IMR-90 (cell line): ENCODE results near the gene SLC12A1. TPM values are rescaled to one million over a fixed set of nuclear protein-coding genes. Genes with fewer than 3 reads are reported as not detected.

Source experiments
- ATAC-seq: fragments of 200-7000 bp; cut with Tn5 transposase; 2 replicates; pipeline ENCODE4 v1.9.1; 2020; ENCODE audit warnings: low read depth, mild to moderate bottlenecking, moderate library complexity
- BruUV-seq: library from RNA; stranded (reverse); fragments of 400-500 nt; replicated peaks from 2 replicates; lab custom pipeline; 2021; lab: Mats Ljungman, UMichigan
- CTCF ChIA-PET: fragments of 300-600 bp; formaldehyde crosslinking; extraction: SDS; loops from one replicate; lab custom pipeline; 2021; ENCODE audit warnings: antibody characterized with exemption; lab: Yijun Ruan, JAX
- POLR2A ChIA-PET: fragments of 300-600 bp; sonication (Branson Sonifier 250); formaldehyde crosslinking; loops from one replicate; lab custom pipeline; 2022; ENCODE audit warnings: antibody characterized with exemption; ENCODE audit not compliant: unreplicated experiment; lab: Charles Lee
- DNase-seq: peaks from one replicate; pipeline ENCODE4 v3.0.0; 2013
- H2AFZ ChIP-seq: replicated peaks from 2 replicates; pipeline ENCODE3; 2013; ENCODE audit warnings: low read length, mild to moderate bottlenecking; ENCODE audit not compliant: poor library complexity
- H2AK5ac ChIP-seq: 2 replicates; pipeline ENCODE4 v1.6.1; 2013; ENCODE audit warnings: low read depth, low read length, inconsistent platforms
- H2AK9ac ChIP-seq: replicated peaks from 2 replicates; pipeline ENCODE3; 2013; ENCODE audit warnings: mild to moderate bottlenecking, low read depth, low read length, moderate library complexity; ENCODE audit not compliant: poor library complexity
- H2BK120ac ChIP-seq: 2 replicates; pipeline ENCODE4 v1.6.1; 2013; ENCODE audit warnings: low read depth, low read length, inconsistent platforms
- H2BK15ac ChIP-seq: 3 replicates; pipeline ENCODE4 v1.6.1; 2013; ENCODE audit warnings: low read depth, low read length, inconsistent platforms
- H2BK20ac ChIP-seq: 2 replicates; pipeline ENCODE4 v1.6.1; 2013; ENCODE audit warnings: low read depth, mild to moderate bottlenecking, inconsistent platforms, low read length, moderate library complexity
- H2BK5ac ChIP-seq: 2 replicates; pipeline ENCODE4 v1.6.1; 2013; ENCODE audit warnings: mild to moderate bottlenecking, low read depth, low read length, inconsistent platforms; ENCODE audit not compliant: poor library complexity, severe bottlenecking
- H3K14ac ChIP-seq: replicated peaks from 2 replicates; pipeline ENCODE4 v1.6.1; 2013; ENCODE audit warnings: low read depth, low read length, inconsistent platforms
- H3K18ac ChIP-seq: 2 replicates; pipeline ENCODE4 v1.6.1; 2013; ENCODE audit warnings: low read depth, low read length, control low read depth
- H3K23ac ChIP-seq: 2 replicates; pipeline ENCODE4 v1.6.1; 2013; ENCODE audit warnings: low read depth, low read length, inconsistent platforms
- H3K27ac ChIP-seq: 2 replicates; pipeline ENCODE4 v1.5.1; 2013; ENCODE audit warnings: mild to moderate bottlenecking, control low read depth, low read length; ENCODE audit not compliant: insufficient read depth
- H3K27me3 ChIP-seq: 2 replicates; pipeline ENCODE4 v1.6.1; 2013; ENCODE audit warnings: low read length; ENCODE audit not compliant: control insufficient read depth, insufficient read depth
- H3K36me3 ChIP-seq: 2 replicates; pipeline ENCODE4 v1.6.1; 2013; ENCODE audit warnings: low read length, mixed read lengths; ENCODE audit not compliant: control insufficient read depth, insufficient read depth
- H3K4ac ChIP-seq: 2 replicates; pipeline ENCODE4 v1.6.1; 2013; ENCODE audit warnings: low read depth, low read length, inconsistent platforms
- H3K4me1 ChIP-seq: 2 replicates; pipeline ENCODE4 v1.6.1; 2013; ENCODE audit warnings: low read length, mixed read lengths; ENCODE audit not compliant: control insufficient read depth, insufficient read depth
- H3K4me2 ChIP-seq: 2 replicates; pipeline ENCODE4 v1.6.1; 2013; ENCODE audit warnings: low read depth, mild to moderate bottlenecking, control low read depth, low read length, moderate library complexity
- H3K4me3 ChIP-seq: 2 replicates; pipeline ENCODE4 v1.5.1; 2013; ENCODE audit warnings: low read depth, mild to moderate bottlenecking, control low read depth, low read length, moderate library complexity; ENCODE audit not compliant: insufficient read depth
- H3K56ac ChIP-seq: 2 replicates; pipeline ENCODE4 v1.6.1; 2013; ENCODE audit warnings: low read length, inconsistent platforms; ENCODE audit not compliant: insufficient read depth; ENCODE audit errors: extremely low read depth
- H3K79me1 ChIP-seq, 2 experiments: 2 replicates each; pipeline ENCODE4 v1.6.1; 2013; ENCODE audit warnings: low read length in 2 of 2, inconsistent platforms in 1 of 2, low read depth in 1 of 2
- H3K9ac ChIP-seq: 2 replicates; pipeline ENCODE4 v1.6.1; 2013; ENCODE audit warnings: low read depth, low read length, control low read depth
- H3K9me1 ChIP-seq: 2 replicates; pipeline ENCODE4 v1.6.1; 2013; ENCODE audit warnings: low read length, inconsistent platforms; ENCODE audit not compliant: insufficient read depth
- H3K9me3 ChIP-seq: 2 replicates; pipeline ENCODE4 v1.6.1; 2013; ENCODE audit warnings: low read length; ENCODE audit not compliant: control insufficient read depth, insufficient read depth
- H4K20me1 ChIP-seq: 2 replicates; pipeline ENCODE4 v1.6.1; 2013; ENCODE audit warnings: low read length, inconsistent platforms; ENCODE audit not compliant: insufficient read depth
- H4K5ac ChIP-seq: 2 replicates; pipeline ENCODE4 v1.6.1; 2013; ENCODE audit warnings: mild to moderate bottlenecking, low read depth, low read length, control low read depth
- H4K8ac ChIP-seq, 2 experiments: 2 replicates each; pipeline ENCODE4 v1.6.1; 2013; ENCODE audit warnings: low read depth in 2 of 2, low read length in 2 of 2, control low read depth in 1 of 2, inconsistent platforms in 1 of 2
- H4K91ac ChIP-seq: 2 replicates; pipeline ENCODE4 v1.6.1; 2013; ENCODE audit warnings: low read depth, low read length, inconsistent platforms; ENCODE audit not compliant: insufficient read depth
- BHLHE40 ChIP-seq: fragments of 150-350 bp; IDR thresholded peaks from 2 replicates; pipeline ENCODE4 v1.6.1; 2016; ENCODE audit warnings: mild to moderate bottlenecking, low read depth, low read length
- CEBPB ChIP-seq: IDR thresholded peaks from 2 replicates; pipeline ENCODE4 v1.6.1; 2012; ENCODE audit warnings: low read depth, low read length, improper control_type of control experiment
- CHD1 ChIP-seq: IDR thresholded peaks from 2 replicates; pipeline ENCODE4 v1.6.1; 2012; ENCODE audit warnings: low read depth, low read length, improper control_type of control experiment
- FOS ChIP-seq: fragments of 150-350 bp; IDR thresholded peaks from 2 replicates; pipeline ENCODE4 v1.6.1; 2016; ENCODE audit warnings: low read depth, low read length
- MAFK ChIP-seq: IDR thresholded peaks from 2 replicates; pipeline ENCODE4 v1.6.1; 2012; ENCODE audit warnings: low read depth, low read length, improper control_type of control experiment
- MAZ ChIP-seq: IDR thresholded peaks from 2 replicates; pipeline ENCODE4 v1.6.1; 2012; ENCODE audit warnings: low read depth, mild to moderate bottlenecking, low read length, improper control_type of control experiment, moderate library complexity, borderline replicate concordance
- MXI1 ChIP-seq: IDR thresholded peaks from 2 replicates; pipeline ENCODE4 v1.6.1; 2012; ENCODE audit warnings: low read depth, mild to moderate bottlenecking, low read length, moderate library complexity, borderline replicate concordance
- NFE2L2 ChIP-seq: fragments of 150-350 bp; IDR thresholded peaks from 2 replicates; pipeline ENCODE4 v1.6.1; 2016; ENCODE audit warnings: low read depth, mild to moderate bottlenecking, low read length
- POLR2A ChIP-seq: IDR thresholded peaks from 2 replicates; pipeline ENCODE4 v1.6.1; 2012; ENCODE audit warnings: mild to moderate bottlenecking, low read depth, low read length
- RAD21 ChIP-seq: IDR thresholded peaks from 2 replicates; pipeline ENCODE4 v1.6.1; 2012; ENCODE audit warnings: low read length, improper control_type of control experiment
- RCOR1 ChIP-seq: IDR thresholded peaks from 2 replicates; pipeline ENCODE4 v1.6.1; 2012; ENCODE audit warnings: mild to moderate bottlenecking, low read length, improper control_type of control experiment; ENCODE audit not compliant: insufficient replicate concordance
- RFX5 ChIP-seq: IDR thresholded peaks from 2 replicates; pipeline ENCODE4 v1.8.0; 2012; ENCODE audit warnings: low read depth, mild to moderate bottlenecking, low read length, moderate library complexity
- SMC3 ChIP-seq: fragments of 150-350 bp; IDR thresholded peaks from 2 replicates; pipeline ENCODE4 v1.6.1; 2016; ENCODE audit warnings: low read depth, mild to moderate bottlenecking, antibody characterized with exemption, low read length, moderate library complexity
- WGBS, 2 experiments: methylation state at CpG; one replicate each; pipeline versions ENCODE4 v1.1.5 to v1.1.7; 2013; ENCODE audit warnings: missing lambda C conversion rate in 2 of 2; ENCODE audit not compliant: insufficient read length in 1 of 2; ENCODE audit errors: extremely low coverage in 2 of 2; 5-methylcytosine and 5-hydroxymethylcytosine counted together
- dilution Hi-C: fragments of 300-500 bp; cut with HindIII; formaldehyde crosslinking; loops from one replicate; pipeline ENCODE4 v1.14.3; 2018; ENCODE audit warnings: low sequenced_read_pairs; ENCODE audit not compliant: unreplicated experiment
- in situ Hi-C: fragments of 300-500 bp; cut with MboI; formaldehyde crosslinking; loops from 3 replicates; pipeline ENCODE4 v1.14.3; 2019; ENCODE audit warnings: low sequenced_read_pairs, inconsistent platforms, mixed read lengths
- intact Hi-C: fragments of 100-400 bp; cut with micrococcal nuclease; formaldehyde crosslinking; loops from 2 replicates; pipeline ENCODE4 v1.10.0; 2022
- polyA plus RNA-seq, 3 experiments: library from polyadenylated mRNA; depleted of rRNA; stranded (reverse); fragments of >200 nt; gene quantifications; 2 replicates each; pipeline ENCODE4 v1.2.3, GENCODE V29; 2012; ENCODE audit warnings: low replicate concordance in 1 of 3
- total RNA-seq: library from RNA; depleted of rRNA; stranded (reverse); fragments of >200 nt; gene quantifications from 2 replicates; pipeline ENCODE4 v1.2.3, GENCODE V29; 2012
- TF ChIP-seq, protein P1 (sequence below): fragments of 150-350 bp; IDR thresholded peaks from 2 replicates; pipeline ENCODE4 v1.6.1; 2016; ENCODE audit warnings: low read depth, mild to moderate bottlenecking, low read length, moderate library complexity, borderline replicate concordance
- TF ChIP-seq, protein P2 (sequence below): fragments of 150-350 bp; IDR thresholded peaks from 2 replicates; pipeline ENCODE4 v1.6.1; 2017; ENCODE audit warnings: mild to moderate bottlenecking, antibody characterized with exemption, low read length, low read depth
- TF ChIP-seq, protein P3 (sequence below): conservative IDR thresholded peaks from 2 replicates; pipeline ENCODE4 v1.5.1; 2012; ENCODE audit warnings: mild to moderate bottlenecking, low read depth, low read length, improper control_type of control experiment

SLC12A1 gene
- total and polyA plus RNA-seq, 2 of the 4 experiments (the other 2 are of a cell fraction) = not detected

DNA sequence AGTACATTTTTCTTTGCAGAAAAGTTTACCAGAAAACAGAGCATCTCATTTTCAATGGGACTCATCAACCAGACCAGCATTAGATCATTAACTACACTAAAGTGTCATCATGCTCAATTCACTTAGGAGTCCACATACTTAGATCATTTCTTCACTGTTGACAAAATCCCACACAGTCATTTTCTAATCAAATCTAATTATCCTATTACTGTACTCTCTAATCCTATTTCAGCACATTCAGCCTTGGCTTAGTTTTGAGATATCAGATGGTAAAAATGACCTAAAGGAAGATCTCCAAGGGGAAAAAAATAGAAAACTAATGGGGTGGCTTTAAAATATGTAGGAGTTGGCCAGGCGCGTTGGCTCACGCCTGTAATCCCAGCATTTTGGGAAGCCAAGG, 19.8 kb upstream of the SLC12A1 start:
- Histone ChIP-seq H4K20me1 (no peaks in the 10 kb centered on the region), H2BK5ac (no peak overlapping the region), H4K5ac (no peak overlapping the region), H2BK15ac (no peak overlapping the region), H4K8ac (no peak overlapping the region), H3K9me3 (no peaks in the 10 kb centered on the region), H3K4me2 (no peak overlapping the region), H2AK9ac (no peak overlapping the region), H3K9me1 (no peaks in the 10 kb centered on the region), H2AK5ac (no peak overlapping the region), H2AFZ (no peak overlapping the region), H3K4me1 (no peaks in the 10 kb centered on the region), H3K4me3 (no peak overlapping the region), H3K36me3 (no peaks in the 10 kb centered on the region), H3K4ac (no peak overlapping the region), H2BK120ac (no peak overlapping the region), H3K27ac (no peak overlapping the region), H3K79me1 (no peaks in the 10 kb centered on the region), H2BK20ac (no peak overlapping the region), H3K27me3 (0 out of 2 replicates have a peak, but pooled peaks cover under 1% of the 10 kb centered on the region), H3K23ac (no peak overlapping the region), H4K91ac (no peak overlapping the region), H3K9ac (no peak overlapping the region), H3K14ac (no peak overlapping the region), H3K18ac (no peak overlapping the region), H3K56ac (no peak overlapping the region)
- in situ Hi-C loops (no loop called here), intact Hi-C loops (no loop called here), dilution Hi-C loops (no loop called here)
- ChIA-PET POLR2A (no interaction called here), CTCF (no interaction called here)
- DNase-seq (no peak), ATAC-seq (no peak)
- TF ChIP-seq POLR2A (no peak), RAD21 (no peak), MAZ (no peak), CEBPB (no peak), RFX5 (no peak), RCOR1 (no peak), SMC3 (no peak), CHD1 (no peak), FOS (no peak), MAFK (no peak), BHLHE40 (no peak), MXI1 (no peak), NFE2L2 (no peak)
- TF ChIP-seq, protein P1, sequence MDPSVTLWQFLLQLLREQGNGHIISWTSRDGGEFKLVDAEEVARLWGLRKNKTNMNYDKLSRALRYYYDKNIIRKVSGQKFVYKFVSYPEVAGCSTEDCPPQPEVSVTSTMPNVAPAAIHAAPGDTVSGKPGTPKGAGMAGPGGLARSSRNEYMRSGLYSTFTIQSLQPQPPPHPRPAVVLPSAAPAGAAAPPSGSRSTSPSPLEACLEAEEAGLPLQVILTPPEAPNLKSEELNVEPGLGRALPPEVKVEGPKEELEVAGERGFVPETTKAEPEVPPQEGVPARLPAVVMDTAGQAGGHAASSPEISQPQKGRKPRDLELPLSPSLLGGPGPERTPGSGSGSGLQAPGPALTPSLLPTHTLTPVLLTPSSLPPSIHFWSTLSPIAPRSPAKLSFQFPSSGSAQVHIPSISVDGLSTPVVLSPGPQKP = no peak
- TF ChIP-seq, protein P2, sequence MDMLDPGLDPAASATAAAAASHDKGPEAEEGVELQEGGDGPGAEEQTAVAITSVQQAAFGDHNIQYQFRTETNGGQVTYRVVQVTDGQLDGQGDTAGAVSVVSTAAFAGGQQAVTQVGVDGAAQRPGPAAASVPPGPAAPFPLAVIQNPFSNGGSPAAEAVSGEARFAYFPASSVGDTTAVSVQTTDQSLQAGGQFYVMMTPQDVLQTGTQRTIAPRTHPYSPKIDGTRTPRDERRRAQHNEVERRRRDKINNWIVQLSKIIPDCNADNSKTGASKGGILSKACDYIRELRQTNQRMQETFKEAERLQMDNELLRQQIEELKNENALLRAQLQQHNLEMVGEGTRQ = no peak
- TF ChIP-seq, protein P3, sequence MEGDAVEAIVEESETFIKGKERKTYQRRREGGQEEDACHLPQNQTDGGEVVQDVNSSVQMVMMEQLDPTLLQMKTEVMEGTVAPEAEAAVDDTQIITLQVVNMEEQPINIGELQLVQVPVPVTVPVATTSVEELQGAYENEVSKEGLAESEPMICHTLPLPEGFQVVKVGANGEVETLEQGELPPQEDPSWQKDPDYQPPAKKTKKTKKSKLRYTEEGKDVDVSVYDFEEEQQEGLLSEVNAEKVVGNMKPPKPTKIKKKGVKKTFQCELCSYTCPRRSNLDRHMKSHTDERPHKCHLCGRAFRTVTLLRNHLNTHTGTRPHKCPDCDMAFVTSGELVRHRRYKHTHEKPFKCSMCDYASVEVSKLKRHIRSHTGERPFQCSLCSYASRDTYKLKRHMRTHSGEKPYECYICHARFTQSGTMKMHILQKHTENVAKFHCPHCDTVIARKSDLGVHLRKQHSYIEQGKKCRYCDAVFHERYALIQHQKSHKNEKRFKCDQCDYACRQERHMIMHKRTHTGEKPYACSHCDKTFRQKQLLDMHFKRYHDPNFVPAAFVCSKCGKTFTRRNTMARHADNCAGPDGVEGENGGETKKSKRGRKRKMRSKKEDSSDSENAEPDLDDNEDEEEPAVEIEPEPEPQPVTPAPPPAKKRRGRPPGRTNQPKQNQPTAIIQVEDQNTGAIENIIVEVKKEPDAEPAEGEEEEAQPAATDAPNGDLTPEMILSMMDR = no peak
- WGBS, 2 experiments = no CpG with 5 or more reads among the region's 3 CpGs
- BruUV-seq = no TSS peak
